ENCODE results near the gene SLC17A1. TPM values are rescaled to one million over a fixed set of nuclear protein-coding genes. Genes with fewer than 3 reads are reported as not detected.

SLC17A1 gene
- total and polyA plus RNA-seq, 2 of the 4 experiments (the other 2 are of a cell fraction) = not detected

DNA sequence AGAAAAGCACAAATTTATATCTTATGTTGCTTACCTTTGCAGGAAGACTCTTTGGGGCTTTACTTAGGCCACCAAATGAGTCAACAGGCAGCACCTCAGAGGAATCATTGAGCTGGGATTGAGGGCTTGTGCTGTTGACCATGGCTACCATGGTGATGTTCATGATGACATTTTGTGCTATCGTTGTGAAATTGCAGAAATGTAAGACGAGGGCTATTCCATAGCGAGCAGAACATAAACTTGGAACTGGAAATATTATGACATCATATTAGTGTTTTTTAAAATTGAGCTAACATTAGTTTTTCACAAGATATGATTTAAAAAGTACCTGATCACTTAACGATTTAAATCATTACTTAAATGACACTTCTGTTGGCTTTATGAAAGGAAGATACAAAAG, 30.3 kb upstream of the SLC17A1 start:
- H3K9me3 ChIP-seq (ENCODE audit: control insufficient read depth, insufficient read depth, low read length) = no peaks in the 10 kb centered on the region
- dilution Hi-C loops (cut with HindIII; ENCODE audit: low sequenced_read_pairs, unreplicated experiment) = no loop called here
- TF ChIP-seq, protein P1, sequence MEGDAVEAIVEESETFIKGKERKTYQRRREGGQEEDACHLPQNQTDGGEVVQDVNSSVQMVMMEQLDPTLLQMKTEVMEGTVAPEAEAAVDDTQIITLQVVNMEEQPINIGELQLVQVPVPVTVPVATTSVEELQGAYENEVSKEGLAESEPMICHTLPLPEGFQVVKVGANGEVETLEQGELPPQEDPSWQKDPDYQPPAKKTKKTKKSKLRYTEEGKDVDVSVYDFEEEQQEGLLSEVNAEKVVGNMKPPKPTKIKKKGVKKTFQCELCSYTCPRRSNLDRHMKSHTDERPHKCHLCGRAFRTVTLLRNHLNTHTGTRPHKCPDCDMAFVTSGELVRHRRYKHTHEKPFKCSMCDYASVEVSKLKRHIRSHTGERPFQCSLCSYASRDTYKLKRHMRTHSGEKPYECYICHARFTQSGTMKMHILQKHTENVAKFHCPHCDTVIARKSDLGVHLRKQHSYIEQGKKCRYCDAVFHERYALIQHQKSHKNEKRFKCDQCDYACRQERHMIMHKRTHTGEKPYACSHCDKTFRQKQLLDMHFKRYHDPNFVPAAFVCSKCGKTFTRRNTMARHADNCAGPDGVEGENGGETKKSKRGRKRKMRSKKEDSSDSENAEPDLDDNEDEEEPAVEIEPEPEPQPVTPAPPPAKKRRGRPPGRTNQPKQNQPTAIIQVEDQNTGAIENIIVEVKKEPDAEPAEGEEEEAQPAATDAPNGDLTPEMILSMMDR (conservative IDR thresholded peaks at IDR 0.05; ENCODE audit: low read depth, low read length) = no peak
- TF ChIP-seq, protein P2, sequence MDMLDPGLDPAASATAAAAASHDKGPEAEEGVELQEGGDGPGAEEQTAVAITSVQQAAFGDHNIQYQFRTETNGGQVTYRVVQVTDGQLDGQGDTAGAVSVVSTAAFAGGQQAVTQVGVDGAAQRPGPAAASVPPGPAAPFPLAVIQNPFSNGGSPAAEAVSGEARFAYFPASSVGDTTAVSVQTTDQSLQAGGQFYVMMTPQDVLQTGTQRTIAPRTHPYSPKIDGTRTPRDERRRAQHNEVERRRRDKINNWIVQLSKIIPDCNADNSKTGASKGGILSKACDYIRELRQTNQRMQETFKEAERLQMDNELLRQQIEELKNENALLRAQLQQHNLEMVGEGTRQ (IDR thresholded peaks at IDR 0.05; ENCODE audit: low read depth, low read length) = no peak
- no peak for TF ChIP-seq CHD1 (IDR thresholded peaks at IDR 0.05; ENCODE audit: low read depth, low read length)
- no peak for TF ChIP-seq POLR2A (IDR thresholded peaks at IDR 0.05; ENCODE audit: low read depth, low read length)
- TF ChIP-seq, protein P3, sequence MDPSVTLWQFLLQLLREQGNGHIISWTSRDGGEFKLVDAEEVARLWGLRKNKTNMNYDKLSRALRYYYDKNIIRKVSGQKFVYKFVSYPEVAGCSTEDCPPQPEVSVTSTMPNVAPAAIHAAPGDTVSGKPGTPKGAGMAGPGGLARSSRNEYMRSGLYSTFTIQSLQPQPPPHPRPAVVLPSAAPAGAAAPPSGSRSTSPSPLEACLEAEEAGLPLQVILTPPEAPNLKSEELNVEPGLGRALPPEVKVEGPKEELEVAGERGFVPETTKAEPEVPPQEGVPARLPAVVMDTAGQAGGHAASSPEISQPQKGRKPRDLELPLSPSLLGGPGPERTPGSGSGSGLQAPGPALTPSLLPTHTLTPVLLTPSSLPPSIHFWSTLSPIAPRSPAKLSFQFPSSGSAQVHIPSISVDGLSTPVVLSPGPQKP (IDR thresholded peaks at IDR 0.05; ENCODE audit: borderline replicate concordance, low read depth, low read length) = no peak
- TF ChIP-seq NFE2L2 (IDR thresholded peaks at IDR 0.05; ENCODE audit: low read depth, low read length) = no peak
- no peak for TF ChIP-seq BHLHE40 (IDR thresholded peaks at IDR 0.05; ENCODE audit: low read depth, low read length)
- CTCF ChIA-PET = no interaction called here
- H4K5ac ChIP-seq (ENCODE audit: low read depth, low read length) = no peak overlapping the region
- no peaks in the 10 kb centered on the region for H3K36me3 ChIP-seq (ENCODE audit: control insufficient read depth, insufficient read depth, low read length)
- H2BK5ac ChIP-seq (ENCODE audit: low read depth, low read length, poor library complexity, severe bottlenecking) = no peak overlapping the region
- no peak overlapping the region for H3K4me2 ChIP-seq (ENCODE audit: low read depth, low read length)
- H2BK15ac ChIP-seq (ENCODE audit: low read depth, low read length) = no peak overlapping the region
- no peaks in the 10 kb centered on the region for H3K27me3 ChIP-seq (ENCODE audit: control insufficient read depth, insufficient read depth, low read length)
- no peak for DNase-seq
- no peak overlapping the region for H4K91ac ChIP-seq (ENCODE audit: insufficient read depth, low read depth, low read length)
- intact Hi-C loops (cut with micrococcal nuclease) = no loop called here
- POLR2A ChIA-PET (ENCODE audit: unreplicated experiment) = no interaction called here
- in situ Hi-C loops (cut with MboI; ENCODE audit: low sequenced_read_pairs) = no loop called here
- no peak overlapping the region for H2BK120ac ChIP-seq (ENCODE audit: low read depth, low read length)
- H2BK20ac ChIP-seq (ENCODE audit: low read depth, low read length) = no peak overlapping the region
- H3K9me1 ChIP-seq (ENCODE audit: insufficient read depth, low read length) = no peaks in the 10 kb centered on the region
- H3K56ac ChIP-seq (ENCODE audit: extremely low read depth, insufficient read depth, low read length) = no peak overlapping the region
- BruUV-seq (replicated peaks) = no TSS peak
- H3K79me1 ChIP-seq (ENCODE audit: low read depth in 1 of 2, low read length in 2 of 2) = no peaks in the 10 kb centered on the region
- no peak for ATAC-seq (ENCODE audit: low read depth)
- H2AK5ac ChIP-seq (ENCODE audit: low read depth, low read length) = no peak overlapping the region
- no peak overlapping the region for H3K18ac ChIP-seq (ENCODE audit: low read depth, low read length)
- no peak overlapping the region for H3K4me3 ChIP-seq (ENCODE audit: insufficient read depth, low read depth, low read length)
- H3K4ac ChIP-seq (ENCODE audit: low read depth, low read length) = no peak overlapping the region
- no peak overlapping the region for H3K27ac ChIP-seq (ENCODE audit: insufficient read depth, low read length)
- H4K20me1 ChIP-seq (ENCODE audit: insufficient read depth, low read length) = no peaks in the 10 kb centered on the region
- H3K23ac ChIP-seq (ENCODE audit: low read depth, low read length) = no peak overlapping the region
- no peak overlapping the region for H3K9ac ChIP-seq (ENCODE audit: low read depth, low read length)
- no peak overlapping the region for H2AK9ac ChIP-seq (replicated peaks; ENCODE audit: low read depth, low read length, poor library complexity)
- H3K14ac ChIP-seq (replicated peaks; ENCODE audit: low read depth, low read length) = no peak overlapping the region
- H3K4me1 ChIP-seq (ENCODE audit: control insufficient read depth, insufficient read depth, low read length) = no peaks in the 10 kb centered on the region
- H4K8ac ChIP-seq (ENCODE audit: low read depth in 2 of 2, low read length in 2 of 2) = no peak overlapping the region
- no peak overlapping the region for H2AFZ ChIP-seq (replicated peaks; ENCODE audit: low read length, poor library complexity)
- WGBS, 2 experiments (ENCODE audit: extremely low coverage in 2 of 2, insufficient read length in 1 of 2) = no CpG with 5 or more reads among the region's 4 CpGs
